Lung (tissue), 12 donors: ENCODE data around the gene DENND1A. TPM values are rescaled to one million over a fixed set of nuclear protein-coding genes. Genes with fewer than 3 reads are reported as not detected.

Source experiments
- ATAC-seq: fragments of 200-7000 bp; cut with Tn5 transposase; one replicate; pipeline ENCODE4 v1.9.1; 2020; ENCODE audit warnings: moderate number of reproducible peaks; ENCODE audit not compliant: insufficient read depth, low FRiP score
- DNase-seq, 3 donors: peaks; one replicate each; pipeline ENCODE4 v3.0.0-alpha.2; 2013 to 2017
- H3K27ac ChIP-seq, 2 donors: one replicate each; pipeline ENCODE4 v1.5.1; 2013; ENCODE audit warnings: mild to moderate bottlenecking in 2 of 2, moderate library complexity in 2 of 2, control low read depth in 1 of 2, inconsistent platforms in 1 of 2, low read depth in 1 of 2, low read length in 1 of 2
- H3K27me3 ChIP-seq, 3 donors: one replicate each; pipeline ENCODE4 v1.5.1; 2013; ENCODE audit warnings: low read length in 2 of 3; ENCODE audit not compliant: control insufficient read depth in 3 of 3, insufficient read depth in 3 of 3
- H3K36me3 ChIP-seq, 4 donors: one replicate each; pipeline ENCODE4 v1.5.1; 2013; ENCODE audit warnings: low read length in 4 of 4, mild to moderate bottlenecking in 1 of 4, moderate library complexity in 1 of 4; ENCODE audit not compliant: control insufficient read depth in 4 of 4, insufficient read depth in 4 of 4
- H3K4me1 ChIP-seq, 5 donors: one replicate each; pipeline ENCODE4 v1.5.1; 2013; ENCODE audit warnings: low read length in 5 of 5, mild to moderate bottlenecking in 2 of 5, moderate library complexity in 1 of 5; ENCODE audit not compliant: control insufficient read depth in 5 of 5, insufficient read depth in 5 of 5
- H3K4me3 ChIP-seq: one replicate; pipeline ENCODE4 v1.5.1; 2013; ENCODE audit warnings: mild to moderate bottlenecking, control low read depth, moderate library complexity
- H3K9ac ChIP-seq, 2 donors: one replicate each; pipeline ENCODE4 v1.5.1; 2013; ENCODE audit warnings: low read length in 2 of 2, control low read depth in 1 of 2; ENCODE audit not compliant: insufficient read depth in 1 of 2
- H3K9me3 ChIP-seq, 4 donors: one replicate each; pipeline ENCODE4 v1.5.1; 2013; ENCODE audit warnings: low read length in 3 of 4, mild to moderate bottlenecking in 1 of 4, moderate library complexity in 1 of 4; ENCODE audit not compliant: control insufficient read depth in 4 of 4, insufficient read depth in 3 of 4
- WGBS, 2 donors: extraction: QIAGEN DNeasy Blood & Tissue Kit; methylation state at CpG; one replicate each; pipeline ENCODE4 v1.1.7; 2013; 5-methylcytosine and 5-hydroxymethylcytosine counted together
- polyA plus RNA-seq, 2 donors: library from polyadenylated mRNA; stranded (reverse); fragments of 200-250 nt; gene quantifications; one replicate each; pipeline ENCODE4 v1.2.1, GENCODE V29; 2013
- total RNA-seq, 2 donors: library from RNA; depleted of rRNA in 1 of 2; stranded (reverse); fragments of >200 nt in 1 of 2; gene quantifications; one replicate each; pipeline ENCODE4 v1.2.1, GENCODE V29; 2014 to 2021
- TF ChIP-seq, protein P1 (sequence below): IDR thresholded peaks from 2 replicates; pipeline ENCODE4 v1.5.1; 2012; ENCODE audit warnings: mild to moderate bottlenecking; ENCODE audit errors: control extremely low read depth, extremely low read depth
- donor health status: control.
- donor health status: control.
- donor health status: Bipolar disorder and iron deficiency.
- donor health status: healthy.
- donor health status: DM: yes; HTN: yes; CAD: no.

The DENND1A gene
- total and polyA plus RNA-seq, 4 donors = 5.7 to 29.8 (median 14.5) TPM

DNA sequence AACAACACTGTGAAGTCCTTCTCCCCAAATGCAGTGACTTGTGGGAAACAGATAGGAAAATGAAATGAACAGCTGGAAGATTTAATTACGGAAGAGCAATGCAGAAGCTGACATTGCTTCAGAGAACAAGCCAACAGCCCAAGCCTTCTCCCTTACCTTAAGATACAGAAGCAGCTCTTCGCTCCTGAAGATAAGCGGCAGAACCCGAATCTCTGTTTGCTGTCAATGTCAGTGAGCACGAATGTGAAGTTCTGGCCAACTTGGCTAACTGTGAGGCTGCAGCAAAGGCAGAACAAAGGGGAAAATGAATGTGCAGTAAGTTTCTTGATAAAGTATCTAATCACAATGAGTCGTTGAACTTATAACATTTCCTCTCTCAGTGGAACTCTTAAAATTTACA lies 172.4 kb downstream of the DENND1A start:
- no peaks in the 10 kb centered on the region for H3K9me3 ChIP-seq
- WGBS, 2 donors = 71 to 81% methylated on average over 6 of the region's 6 CpGs
- peaks cover 0 to 21% (median 4%) of the 10 kb centered on the region in 5 donors for H3K4me1 ChIP-seq
- H3K36me3 ChIP-seq = peaks cover 0 to 2% (median 0%) of the 10 kb centered on the region in 4 donors
- TF ChIP-seq, protein P1, sequence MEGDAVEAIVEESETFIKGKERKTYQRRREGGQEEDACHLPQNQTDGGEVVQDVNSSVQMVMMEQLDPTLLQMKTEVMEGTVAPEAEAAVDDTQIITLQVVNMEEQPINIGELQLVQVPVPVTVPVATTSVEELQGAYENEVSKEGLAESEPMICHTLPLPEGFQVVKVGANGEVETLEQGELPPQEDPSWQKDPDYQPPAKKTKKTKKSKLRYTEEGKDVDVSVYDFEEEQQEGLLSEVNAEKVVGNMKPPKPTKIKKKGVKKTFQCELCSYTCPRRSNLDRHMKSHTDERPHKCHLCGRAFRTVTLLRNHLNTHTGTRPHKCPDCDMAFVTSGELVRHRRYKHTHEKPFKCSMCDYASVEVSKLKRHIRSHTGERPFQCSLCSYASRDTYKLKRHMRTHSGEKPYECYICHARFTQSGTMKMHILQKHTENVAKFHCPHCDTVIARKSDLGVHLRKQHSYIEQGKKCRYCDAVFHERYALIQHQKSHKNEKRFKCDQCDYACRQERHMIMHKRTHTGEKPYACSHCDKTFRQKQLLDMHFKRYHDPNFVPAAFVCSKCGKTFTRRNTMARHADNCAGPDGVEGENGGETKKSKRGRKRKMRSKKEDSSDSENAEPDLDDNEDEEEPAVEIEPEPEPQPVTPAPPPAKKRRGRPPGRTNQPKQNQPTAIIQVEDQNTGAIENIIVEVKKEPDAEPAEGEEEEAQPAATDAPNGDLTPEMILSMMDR = no peak
- H3K4me3 ChIP-seq = no peak overlapping the region
- peak; percentile 26 to 59 (median 50) for DNase-seq
- no peaks in the 10 kb centered on the region for H3K27me3 ChIP-seq
- no peak overlapping the region for H3K27ac ChIP-seq
- H3K9ac ChIP-seq = no peak overlapping the region
- ATAC-seq = no peak

- peak in 2 of 3 donors; percentile 17 to 35 for DNase-seq
- no peak for ATAC-seq
- 92 to 93% methylated on average over 4 of the region's 4 CpGs for WGBS, 2 donors
- no peak overlapping the region for H3K9ac ChIP-seq
- H3K4me1 ChIP-seq = peaks cover 0 to 21% (median 0%) of the 10 kb centered on the region in 5 donors
- peaks cover 0 to 2% (median 0%) of the 10 kb centered on the region in 4 donors for H3K36me3 ChIP-seq
- H3K9me3 ChIP-seq = no peaks in the 10 kb centered on the region
- H3K27me3 ChIP-seq = no peaks in the 10 kb centered on the region
- TF ChIP-seq, protein P1 = no peak
- no peak overlapping the region for H3K27ac ChIP-seq
- H3K4me3 ChIP-seq = no peak overlapping the region
Measured at GRCh38 chr9:123756484-123757106, 173.3 kb downstream of the DENND1A start.

DNA sequence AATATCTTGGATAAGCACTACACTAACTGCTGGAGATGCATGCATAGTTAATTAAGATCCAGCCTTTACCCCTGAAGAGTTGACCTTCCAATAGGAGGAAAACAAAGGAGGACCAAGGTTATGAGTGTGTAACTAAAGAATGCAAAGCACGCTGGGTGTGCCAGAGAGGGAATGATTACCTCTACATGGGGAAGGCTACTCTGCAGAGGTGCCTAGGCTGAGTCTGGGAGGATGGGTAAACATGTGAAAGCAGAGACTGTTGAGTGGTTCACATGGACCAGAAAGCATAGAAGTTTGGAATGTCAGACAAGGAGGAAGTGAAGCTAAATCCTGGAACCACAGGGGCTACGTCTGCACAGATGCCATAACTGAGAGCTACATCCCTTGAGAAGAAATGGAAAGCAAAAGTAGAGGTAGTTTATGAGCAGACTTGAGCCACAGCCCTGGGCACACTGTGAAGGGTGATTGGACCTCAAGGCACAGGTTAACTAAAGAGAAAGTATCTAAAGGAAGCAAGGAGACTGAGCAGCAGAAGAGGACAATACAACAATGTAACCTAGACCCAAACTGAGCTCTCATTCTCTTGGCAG lies 176.2 kb downstream of the DENND1A start:
- no peaks in the 10 kb centered on the region for H3K9me3 ChIP-seq
- DNase-seq (no peak), ATAC-seq (no peak)
- no peak overlapping the region for H3K9ac ChIP-seq
- peaks cover 0 to 28% (median 2%) of the 10 kb centered on the region in 5 donors for H3K4me1 ChIP-seq
- H3K4me3 ChIP-seq = no peak overlapping the region
- H3K36me3 ChIP-seq = peaks cover 0 to 2% (median 0%) of the 10 kb centered on the region in 4 donors
- H3K27ac ChIP-seq = no peak overlapping the region
- 80 to 89% methylated on average over 2 of the region's 2 CpGs for WGBS, 2 donors
- TF ChIP-seq, protein P1 = no peak
- no peaks in the 10 kb centered on the region for H3K27me3 ChIP-seq
